Head of caudate nucleus (tissue), 42 donors: ENCODE results near the gene DDX49.
"Not testable (repeated sequence)": the region's sequence is repeated elsewhere in the genome, so short reads cannot be mapped to it uniquely, and the experiment has no call there.

ENCODE experiments used
- DNase-seq, 42 donors: peaks; one replicate each; pipeline versions ENCODE4 v3.0.0 to v3.0.0-alpha.2; 2020 to 2021; ENCODE audit warnings: mixed read lengths in 7 of 42
- intact Hi-C: fragments of 100-400 bp; cut with DNase I; formaldehyde crosslinking; loops from one replicate; pipeline ENCODE4 v1.15.0; 2022

Gene DDX49

DNA sequence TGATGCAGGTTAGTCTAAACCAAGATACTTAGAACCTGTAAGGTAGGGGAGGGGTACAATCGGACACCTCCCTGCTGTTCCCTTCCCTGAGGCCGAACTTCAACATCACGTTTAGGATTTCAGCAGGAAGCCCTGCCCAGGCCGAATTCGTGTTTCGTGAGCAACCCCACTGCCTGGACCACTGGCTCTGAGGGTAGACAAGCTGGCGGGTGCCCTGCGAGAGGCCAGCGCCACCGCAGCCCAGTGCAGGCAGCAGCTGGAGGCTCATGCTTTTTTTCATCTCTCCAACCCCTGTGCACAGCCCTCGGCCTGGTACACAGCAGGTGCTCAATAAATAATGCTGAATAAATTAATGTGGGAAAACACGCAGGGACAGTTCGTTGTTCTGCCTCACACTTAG lies 13.8 kb downstream of the DDX49 start:
- intact Hi-C loops, result no loop called here
- DNase-seq, result no peak

DNA sequence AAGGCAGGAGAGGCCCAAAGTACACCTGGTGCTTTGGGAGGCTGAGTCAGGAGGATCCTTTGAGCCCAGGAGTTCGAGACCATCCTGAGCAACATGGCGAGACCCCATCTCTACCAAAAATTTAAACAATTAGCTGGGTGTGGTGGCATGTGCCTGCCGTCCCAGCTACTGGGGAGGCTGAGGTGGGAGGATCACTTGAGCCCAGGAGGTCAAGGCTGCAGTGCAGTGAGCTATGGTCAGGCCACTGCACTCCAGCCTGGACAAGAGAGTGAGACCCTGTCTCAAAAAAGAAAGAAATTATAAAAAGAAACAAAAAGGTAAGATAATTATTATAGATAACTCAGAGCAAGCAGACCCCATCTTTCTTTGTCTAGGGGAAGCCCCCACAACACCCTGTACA lies 19.6 kb downstream of the DDX49 start:
- intact Hi-C loops, result no loop called here
- DNase-seq, result no peak

DNA sequence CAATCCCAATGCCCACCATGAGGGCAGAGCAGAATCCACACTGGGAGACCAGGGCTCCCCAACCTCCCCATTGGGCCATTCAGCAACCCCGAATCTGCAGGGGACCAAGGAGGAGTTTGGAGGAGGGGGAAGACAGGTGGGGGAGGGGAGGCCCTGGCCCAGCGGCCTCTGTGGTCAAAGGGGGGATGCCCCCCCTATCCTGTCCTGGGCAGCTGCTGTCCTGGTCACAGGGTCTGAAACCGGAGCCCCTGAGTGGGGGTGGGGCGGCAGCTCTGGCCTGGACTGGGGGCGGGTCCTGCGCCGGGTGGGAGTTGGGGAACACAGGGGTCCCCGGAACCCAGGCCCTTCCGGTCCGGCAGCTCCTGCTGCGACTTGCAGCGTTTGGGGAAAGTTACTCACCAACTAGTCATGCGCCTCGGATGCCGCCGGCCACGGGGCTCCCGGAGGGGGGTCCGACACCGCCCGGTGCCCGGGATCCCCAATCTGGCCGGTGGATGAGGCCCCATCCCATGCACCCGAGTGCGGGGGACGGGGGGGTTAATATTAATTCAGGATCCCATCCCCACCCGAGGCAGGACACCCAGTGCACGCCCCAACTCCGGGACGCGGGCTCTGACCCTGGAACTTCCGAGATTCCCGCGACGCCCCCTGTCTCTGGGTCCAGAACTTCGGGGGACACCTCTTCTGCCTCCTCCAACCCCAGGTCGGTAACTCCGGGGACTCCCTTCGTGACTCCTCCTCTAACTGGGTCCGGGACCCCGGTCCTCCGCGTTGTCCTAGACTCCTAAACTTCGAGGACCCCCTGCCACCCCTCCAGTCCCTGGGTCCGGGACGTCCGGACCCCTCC lies 20.6 kb downstream of the DDX49 start:
- peak in 41 of 42 donors; percentile 20 to 78 (median 50) for DNase-seq

DNA sequence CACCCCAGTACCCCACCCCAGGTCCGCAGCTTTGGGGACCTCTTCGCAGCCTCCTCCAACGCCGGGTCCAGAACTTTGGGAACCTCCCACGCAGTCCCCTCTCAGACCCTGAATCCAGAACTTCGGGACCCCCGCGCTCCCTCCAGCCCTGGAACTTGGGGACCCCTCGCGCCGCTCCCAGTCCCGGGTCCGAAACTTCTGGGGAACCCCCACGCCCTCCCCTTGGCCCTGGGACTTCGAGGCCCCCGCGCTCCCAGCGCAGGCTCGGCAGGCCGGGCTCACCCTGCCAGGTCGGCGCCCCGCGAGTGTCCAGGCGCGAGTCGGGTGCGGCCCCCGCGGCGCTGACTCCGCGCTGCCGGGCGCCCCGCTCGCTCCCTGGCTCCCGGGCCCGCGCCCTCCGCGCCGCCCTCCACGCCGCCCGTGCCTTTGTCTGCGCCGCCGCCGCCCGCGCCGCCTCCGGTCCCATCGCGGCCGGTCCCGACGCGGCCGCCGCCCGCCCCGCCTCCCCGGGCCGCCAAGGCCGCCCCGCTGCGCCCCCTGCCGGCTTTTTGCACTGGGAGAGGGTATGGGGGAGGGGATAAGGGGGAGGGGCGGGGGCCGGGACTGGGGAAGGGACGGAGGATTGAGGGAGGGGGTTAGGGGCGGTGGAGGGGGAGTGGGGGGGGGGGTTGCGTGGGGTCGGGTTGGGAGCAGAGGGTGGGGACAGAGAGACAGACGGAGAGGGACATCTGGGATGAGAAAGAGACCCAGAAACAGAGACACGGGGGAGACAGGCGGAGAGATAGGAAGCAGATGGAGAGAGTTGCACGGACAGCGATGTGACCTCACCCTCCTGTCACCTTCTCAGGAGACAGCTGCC lies 21.5 kb downstream of the DDX49 start, which contains the start of gene HOMER3:
Gene HOMER3 (minus strand): TSS at position 449 of the 859 bp plus-strand sequence. CDS start 2,235 bp downstream, outside the sequence.
- intact Hi-C loops, result no loop called here
- DNase-seq, result peak; percentile 39 to 93 (median 83)

More for the DNA sequence above, 20.6 kb downstream of the DDX49 start:
- intact Hi-C loops, result no loop called here

DNA sequence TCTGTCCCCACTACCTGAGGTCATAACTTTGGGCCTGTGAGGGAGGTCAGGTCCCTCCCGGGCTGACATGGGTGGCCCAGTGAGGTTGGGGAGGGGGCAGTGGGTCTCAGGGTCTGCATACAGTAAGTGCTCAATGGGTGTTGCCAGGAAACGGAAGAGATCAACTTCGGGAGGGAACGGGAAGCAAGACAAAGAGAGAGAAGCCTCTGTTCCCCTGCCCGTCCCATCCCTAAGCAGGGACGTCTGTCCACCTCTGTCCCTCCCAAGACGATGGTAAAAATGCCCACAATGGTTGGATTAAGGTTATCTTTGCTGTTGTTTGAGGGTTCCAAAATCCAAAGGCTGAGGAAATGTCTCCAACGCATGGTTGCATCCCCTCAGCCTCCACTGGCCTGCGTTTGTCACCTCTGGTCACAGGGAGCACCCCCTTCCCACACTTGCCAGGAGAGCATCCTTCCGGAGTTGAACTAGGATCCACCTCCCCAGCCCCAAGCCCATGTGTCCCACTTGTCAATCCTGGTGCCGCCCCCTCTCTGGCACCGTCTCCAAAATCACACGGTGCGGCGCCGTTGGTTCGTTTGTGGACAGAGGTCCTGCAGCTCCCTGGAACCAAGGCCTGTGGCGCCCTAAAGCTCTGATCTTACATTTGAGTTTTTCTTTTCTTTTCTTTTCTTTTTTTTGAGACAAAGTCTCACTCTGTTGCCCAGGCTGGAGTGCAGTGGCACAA lies 22.3 kb downstream of the DDX49 start:
- intact Hi-C loops, result no loop called here
- peak in 3 of 42 donors; percentile 8 to 29 (median 13) for DNase-seq

DNA sequence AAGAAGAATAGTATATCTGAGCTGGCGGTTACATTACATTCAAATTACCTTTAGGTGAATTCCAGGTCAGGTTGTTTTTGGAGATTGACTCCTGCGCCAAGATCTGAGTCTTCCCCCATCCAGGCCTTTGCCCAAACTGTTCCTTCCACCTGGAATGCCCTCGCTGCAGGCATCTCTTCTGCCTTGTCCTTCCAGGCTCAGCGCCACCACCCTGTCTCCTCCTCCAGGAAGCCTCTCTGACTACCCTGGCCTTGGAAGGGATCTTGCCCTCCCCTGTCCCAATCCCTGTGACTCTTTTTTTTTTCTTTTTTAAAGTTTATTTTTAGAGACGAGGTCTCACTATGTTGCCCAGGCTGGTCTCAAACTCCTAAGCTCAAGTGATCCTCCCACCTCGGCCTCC lies 23.2 kb downstream of the DDX49 start:
- no peak for DNase-seq
- intact Hi-C loops, result no loop called here

DNA sequence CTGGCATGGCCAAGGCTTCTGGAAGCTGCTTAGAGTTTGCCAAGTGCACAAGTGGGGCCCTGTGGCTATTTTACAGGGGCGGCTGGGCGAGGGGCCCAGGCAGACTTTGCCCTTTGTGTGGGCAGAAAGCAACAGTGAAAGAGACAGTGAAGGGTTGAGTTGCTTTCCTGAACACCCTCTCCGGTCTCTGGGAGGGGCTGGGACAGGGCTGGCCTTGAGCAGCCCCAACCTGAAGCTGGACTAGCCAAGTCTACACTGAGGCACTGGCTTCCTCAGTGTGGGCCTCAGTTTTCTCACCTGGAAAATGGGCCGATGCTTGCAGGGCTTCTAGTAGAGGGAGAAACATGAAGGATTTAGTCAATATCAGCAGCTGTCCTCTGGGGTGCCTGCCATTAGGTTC lies 23.9 kb downstream of the DDX49 start:
- intact Hi-C loops, result no loop called here
- DNase-seq, result no peak

DNA sequence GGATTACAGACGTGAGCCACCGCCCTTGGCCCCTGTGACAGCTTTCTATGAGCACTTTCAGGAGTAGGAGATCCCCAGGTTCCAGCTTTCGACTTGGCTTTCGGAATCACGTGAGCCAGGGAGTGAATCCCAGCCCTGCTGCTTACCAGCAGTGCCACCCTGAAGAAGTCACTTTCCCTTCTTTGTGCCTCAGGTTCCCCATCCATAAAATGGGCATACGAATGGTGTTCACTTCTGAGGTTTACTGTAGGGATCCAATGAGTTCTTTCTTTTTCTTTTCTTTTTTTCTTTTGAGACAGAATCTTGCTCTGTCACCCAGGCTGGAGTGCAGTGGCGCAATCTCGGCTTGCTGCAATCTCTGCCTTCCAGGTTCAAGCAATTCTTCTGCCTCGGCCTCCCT lies 25.8 kb downstream of the DDX49 start:
- DNase-seq, result no peak
- intact Hi-C loops, result no loop called here

DNA sequence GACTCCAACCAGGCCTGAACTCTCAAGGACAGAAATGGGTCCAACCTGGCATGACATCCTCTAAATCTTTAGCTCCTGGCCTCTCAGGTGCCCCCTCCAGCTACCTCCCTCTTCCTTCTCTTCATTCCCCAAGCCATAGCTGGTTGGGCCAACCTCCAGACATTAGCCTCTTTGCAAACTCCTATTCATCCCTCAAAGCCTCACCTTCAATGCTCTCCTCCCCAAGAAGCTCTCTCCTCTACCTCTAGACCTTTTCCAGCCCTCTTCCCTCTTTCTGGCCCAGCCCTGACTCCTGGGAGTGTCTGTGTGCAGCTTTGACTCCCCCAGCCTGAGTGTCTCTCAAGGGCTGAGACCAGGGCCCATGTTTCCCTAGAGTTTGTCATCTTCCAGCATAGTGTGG lies 26.8 kb downstream of the DDX49 start:
- no peak for DNase-seq
- intact Hi-C loops, result no loop called here

DNA sequence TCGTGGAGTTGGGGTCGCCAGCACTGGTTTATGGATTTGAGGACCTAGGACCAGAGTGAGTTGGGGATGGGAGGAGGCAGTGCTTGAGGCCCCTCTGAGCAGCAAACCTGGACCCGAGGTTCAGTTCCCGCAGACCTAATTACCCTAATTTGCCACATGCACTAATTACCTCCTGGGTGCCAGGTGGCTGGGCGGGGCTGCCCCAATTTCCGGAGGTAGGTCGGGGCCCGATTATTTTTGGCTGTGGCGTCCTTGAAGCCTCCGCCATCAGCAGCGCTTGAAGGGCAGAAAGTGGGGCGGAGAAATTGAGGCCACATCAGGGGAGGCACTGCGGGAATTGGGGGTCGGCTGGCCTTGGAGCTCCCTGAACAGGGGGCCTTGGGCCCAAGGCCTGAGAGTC lies 27.4 kb downstream of the DDX49 start:
- DNase-seq, result no peak
- intact Hi-C loops, result no loop called here

DNA sequence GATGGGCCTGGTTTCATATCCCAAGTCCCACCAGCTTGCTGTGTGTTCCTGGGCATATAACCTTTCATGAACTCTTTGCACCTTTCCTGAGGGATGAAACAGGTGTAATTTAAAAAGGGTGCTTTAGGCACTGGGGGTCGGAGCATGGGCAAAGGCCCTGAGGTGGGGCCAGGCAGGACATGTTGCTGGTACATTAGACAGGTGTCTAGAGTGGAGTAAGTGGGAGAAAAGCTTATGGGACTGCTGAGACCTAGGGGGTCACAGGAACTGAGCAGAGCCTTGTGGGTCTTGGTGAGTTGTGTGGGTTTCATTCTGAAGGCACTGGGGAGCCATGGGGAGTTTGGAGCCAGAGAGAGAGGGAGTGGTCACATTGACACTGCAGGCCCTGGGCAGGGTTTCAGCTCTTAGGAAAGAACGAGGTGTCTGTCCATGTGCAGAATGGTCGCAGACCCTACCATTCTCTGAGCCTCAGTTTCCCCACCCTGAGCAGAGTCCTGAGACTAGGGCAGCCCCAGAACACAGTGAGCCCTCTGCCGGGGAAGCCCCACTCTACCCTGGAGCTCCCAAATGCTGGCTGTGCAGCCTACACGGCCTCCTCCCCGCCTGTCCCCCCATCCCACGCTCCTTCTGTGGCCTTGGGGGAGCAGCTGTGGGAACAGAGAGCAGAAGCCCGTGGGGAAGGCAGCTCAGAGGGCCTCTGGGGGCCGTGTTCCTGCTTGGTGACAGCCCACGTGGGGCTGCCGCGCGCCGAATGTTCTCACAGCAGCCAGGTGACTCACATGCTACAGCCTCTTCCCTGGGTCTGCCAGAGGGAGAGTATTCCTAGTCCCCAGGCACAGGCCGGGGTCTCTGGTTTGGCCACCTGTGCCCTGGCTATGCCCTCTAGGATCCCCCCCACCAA lies 28.8 kb downstream of the DDX49 start:
- intact Hi-C loops, result no loop called here
- DNase-seq, result peak in 19 of 42 donors; percentile 15 to 63 (median 36)

DNA sequence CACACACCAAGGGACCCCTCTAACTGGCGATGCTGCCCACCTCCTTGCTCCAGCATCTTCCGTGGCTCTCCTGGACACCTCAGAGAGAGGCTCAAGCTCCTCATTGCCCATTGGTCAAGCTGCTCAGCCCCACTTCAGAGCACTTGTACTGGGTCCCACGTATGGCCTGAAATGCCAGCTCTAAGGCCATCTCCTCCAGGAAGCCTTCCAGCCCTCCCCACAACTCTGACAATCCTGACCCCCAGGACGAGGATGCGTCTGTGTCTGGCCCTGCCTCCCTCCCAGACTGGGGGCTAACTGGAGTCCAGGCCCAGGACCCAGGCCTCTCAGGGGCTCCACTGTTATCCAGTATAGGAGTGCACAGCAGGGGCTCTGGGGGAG lies 29.5 kb downstream of the DDX49 start:
- intact Hi-C loops, result no loop called here
- no peak for DNase-seq

DNA sequence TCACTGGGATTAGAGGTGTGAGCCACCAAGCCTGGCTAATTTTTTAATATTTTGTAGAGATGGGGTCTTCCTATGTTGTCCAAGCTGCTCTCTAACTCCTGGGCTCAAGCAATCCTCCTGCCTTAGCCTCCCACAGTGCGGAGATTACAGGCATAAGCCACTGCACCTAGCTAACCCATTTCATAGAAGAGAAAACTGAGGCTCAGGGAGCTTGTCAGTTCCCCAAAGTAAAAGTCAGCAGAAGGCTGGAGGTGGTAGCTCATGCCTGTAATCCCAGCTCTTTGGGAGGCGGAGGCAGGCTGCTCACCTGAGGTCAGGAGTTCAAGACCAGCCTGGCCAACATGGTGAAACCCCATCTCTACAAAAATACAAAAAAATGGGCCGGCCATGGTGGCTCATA lies 30.3 kb downstream of the DDX49 start:
- no peak for DNase-seq
- intact Hi-C loops, result no loop called here

DNA sequence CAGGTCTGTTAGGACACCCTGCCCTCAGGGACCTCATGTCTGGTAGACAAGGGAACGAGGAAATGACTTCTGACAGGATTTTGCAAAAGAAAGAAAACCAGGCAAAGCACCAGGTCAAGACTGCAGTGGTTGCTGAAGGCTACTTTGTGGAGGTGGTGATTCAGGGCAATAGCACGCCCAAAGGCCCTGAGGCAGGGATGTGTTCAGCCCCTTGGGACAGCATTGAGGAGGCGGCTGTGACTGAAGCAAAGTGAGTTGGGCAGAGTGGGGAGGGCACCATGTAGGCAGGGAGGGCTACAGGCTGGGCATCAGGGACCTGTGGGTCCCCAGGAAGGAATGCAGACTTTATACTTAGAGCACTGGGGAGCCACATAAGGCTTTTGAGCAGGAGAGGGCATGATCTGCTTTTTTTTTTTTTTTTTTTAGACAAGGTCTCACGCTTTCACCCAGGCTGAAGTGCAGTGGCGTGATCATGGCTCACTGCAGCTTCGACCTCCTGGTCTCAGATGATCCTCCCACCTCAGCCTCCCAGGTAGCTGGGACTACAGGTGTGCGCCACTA lies 32.3 kb downstream of the DDX49 start:
- no peak for DNase-seq
- intact Hi-C loops, result no loop called here

DNA sequence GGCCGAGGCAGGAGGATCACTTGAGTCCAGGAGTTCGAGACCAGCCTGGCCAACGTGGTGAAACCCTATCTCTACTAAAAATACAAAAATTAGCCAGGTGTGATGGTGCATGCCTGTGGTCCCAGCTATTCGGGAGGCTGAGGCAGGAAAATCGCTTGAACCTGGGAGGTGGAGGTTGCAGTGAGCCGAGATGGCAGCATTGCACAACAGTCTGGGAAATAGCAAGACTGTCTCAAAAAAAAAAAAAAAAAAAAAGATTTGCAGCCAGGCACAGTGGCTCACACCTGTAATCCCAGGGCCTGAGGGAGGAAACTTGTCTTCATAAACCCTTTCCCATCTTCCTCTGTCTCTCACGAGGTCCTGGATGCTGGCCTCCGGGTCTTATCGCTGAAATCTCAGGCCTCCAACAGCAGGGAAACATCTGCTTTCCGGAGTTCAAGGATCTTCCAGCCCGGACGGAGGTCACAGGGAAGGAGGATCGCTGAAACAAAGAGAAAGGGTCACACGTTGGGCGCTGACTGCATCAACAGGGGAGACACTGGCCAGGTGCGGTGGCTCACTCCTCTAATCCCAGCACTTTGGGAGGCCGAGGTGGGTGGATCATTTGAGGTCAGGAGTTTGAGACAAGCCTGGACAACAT lies 33.0 kb downstream of the DDX49 start:
- intact Hi-C loops, DNase-seq: not testable (repeated sequence)

DNA sequence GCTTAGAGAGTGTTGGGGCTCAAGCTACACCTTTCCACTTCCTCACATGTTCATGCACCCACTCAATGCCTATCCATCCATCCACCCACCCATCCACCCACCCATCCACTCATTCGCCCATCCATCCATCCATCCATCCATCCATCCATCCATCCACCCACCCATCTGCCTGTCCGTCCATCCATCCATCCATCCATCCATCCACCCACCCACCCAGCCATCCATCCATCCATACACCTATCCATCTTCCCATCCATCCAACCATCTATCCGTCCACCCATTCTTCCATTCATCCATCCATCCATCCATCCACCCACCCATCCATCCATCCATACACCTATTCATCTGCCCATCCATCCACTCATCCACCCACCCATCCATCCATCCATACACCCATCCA lies 34.6 kb downstream of the DDX49 start:
- DNase-seq, result no peak
- intact Hi-C loops, result no loop called here

DNA sequence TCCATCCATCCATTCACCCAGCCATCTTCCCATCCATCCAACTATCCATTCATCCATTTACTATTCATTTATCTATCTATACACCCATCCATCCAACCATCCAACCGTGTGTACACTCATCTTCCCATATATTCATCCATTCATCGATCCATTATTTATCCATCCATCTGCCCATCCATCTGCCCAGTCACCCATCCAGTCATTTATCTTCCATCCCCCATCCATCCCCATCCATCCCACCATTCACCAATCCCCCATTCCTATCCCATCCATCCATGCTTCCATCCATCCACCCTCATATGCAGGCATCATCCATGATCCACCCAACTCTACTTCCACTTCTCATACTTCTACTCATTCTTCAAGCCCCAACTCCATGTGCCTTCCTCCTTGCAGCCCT lies 35.5 kb downstream of the DDX49 start:
- intact Hi-C loops, result no loop called here
- no peak for DNase-seq

DNA sequence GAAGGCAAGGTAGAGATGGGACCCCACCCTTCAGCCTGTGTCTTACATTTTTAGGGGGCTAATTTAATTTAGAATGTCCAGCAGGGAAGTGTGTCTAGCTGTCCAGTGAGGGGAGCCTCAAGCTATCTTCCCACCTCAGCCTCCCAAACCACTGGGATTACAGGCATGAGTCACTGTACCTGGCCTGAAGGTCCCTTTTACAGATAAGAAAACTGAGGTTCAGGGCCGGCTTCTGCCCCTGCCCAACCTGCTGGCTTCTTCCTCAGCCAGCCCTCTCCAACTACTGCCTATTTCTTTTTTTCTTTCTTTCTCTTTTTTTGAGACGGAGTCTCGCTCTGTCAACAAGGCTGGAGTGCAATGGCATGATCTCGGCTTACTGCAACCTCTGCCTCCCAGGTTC lies 40.9 kb downstream of the DDX49 start:
- no peak for DNase-seq
- intact Hi-C loops, result no loop called here
